C1 segment of cervical spinal cord (tissue), 14 donors: ENCODE measurements around the gene TTC9B.

ENCODE experiments used
- DNase-seq, 14 donors: peaks; one replicate each; lab custom pipeline; 2025; lab: John Stamatoyannopoulos, UW

The TTC9B gene

GRCh38 chr19:40214936-40215335 is 3.2 kb downstream of the TTC9B start:
- no peak for DNase-seq

GRCh38 chr19:40213882-40214570 is 4.2 kb downstream of the TTC9B start:
- no peak for DNase-seq

- no peak for DNase-seq
These were observed 4.8 kb downstream of the TTC9B start for GRCh38 chr19:40213251-40213829.

DNA sequence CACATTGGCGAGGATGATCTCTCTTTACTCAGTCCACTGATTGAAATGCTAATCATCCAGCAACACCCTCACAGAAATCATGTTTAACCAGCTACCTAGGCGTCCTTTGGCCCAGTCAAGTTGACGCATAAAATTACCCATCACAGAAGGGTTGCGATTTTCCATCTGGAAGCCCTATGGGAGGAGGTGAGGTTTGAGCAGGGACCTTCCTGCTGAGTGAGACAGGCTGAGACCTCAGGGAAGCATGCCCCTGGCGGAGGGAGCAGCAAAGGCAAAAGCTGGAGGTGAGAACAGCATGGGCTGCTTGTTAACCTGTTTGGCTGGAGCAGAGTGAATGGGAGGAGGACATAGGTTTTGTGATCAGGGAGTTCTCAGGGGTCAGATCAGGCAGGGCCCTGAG is 7.3 kb downstream of the TTC9B start:
- no peak for DNase-seq

DNA sequence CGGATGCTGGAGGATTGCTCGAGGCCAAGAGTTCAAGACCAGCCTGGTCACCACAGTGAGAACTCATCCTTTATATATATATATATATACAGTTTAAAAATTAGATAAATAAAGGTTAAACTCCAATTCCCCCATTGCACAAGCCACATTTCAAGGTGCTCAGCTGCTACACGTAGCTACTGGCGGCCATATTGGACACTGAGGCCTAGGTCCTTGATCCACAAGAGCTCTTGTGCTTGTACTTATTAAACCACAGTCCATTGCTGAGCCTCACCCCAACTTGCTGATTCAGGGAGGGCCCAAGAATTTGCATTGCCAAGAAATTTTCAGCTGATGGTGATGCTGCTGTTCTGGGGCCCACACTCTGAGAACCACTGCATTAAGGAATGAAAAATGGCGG is 9.6 kb downstream of the TTC9B start:
- DNase-seq, result no peak

GRCh38 chr19:40205760-40206159 is 12.4 kb downstream of the TTC9B start:
- no peak for DNase-seq

- DNase-seq, result no peak
These were observed 13.8 kb downstream of the TTC9B start for GRCh38 chr19:40204381-40204780.

GRCh38 chr19:40200341-40201099 is 17.7 kb downstream of the TTC9B start:
- DNase-seq, result peak in 3 of 14 donors; percentile 12 to 44 (median 20)

DNA sequence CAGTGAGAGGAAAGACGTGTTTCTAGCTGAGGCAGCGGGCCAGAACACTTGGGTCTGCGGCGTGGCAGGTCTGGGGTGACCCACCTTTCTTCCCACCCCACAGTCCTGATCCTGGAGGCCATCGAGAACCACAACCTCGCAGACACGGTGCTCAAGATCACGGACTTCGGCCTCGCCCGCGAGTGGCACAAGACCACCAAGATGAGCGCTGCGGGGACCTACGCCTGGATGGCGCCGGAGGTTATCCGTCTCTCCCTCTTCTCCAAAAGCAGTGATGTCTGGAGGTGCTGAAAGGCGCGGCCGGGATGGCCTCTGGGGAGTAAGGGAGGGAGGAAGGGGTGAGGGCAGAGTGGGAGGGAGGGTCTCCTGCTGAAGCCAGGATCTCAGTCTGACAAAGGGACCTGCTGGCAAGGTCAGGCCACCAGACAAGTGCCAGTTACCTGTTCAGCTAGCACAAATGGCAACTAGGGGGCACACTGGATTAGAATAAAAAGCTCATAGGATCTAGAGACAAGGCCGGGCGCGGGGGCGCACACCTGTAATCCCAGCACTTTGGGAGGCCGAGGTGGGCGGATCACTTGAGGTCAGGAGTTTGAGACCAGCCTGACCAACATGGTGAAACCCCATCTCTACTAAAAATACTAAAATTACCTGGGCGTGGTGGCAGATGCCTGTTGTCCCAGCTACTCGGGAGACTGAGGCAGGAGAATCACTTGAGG is 19.8 kb downstream of the TTC9B start:
- DNase-seq, result no peak

GRCh38 chr19:40193587-40193849 is 24.7 kb downstream of the TTC9B start:
- DNase-seq, result no peak

DNA sequence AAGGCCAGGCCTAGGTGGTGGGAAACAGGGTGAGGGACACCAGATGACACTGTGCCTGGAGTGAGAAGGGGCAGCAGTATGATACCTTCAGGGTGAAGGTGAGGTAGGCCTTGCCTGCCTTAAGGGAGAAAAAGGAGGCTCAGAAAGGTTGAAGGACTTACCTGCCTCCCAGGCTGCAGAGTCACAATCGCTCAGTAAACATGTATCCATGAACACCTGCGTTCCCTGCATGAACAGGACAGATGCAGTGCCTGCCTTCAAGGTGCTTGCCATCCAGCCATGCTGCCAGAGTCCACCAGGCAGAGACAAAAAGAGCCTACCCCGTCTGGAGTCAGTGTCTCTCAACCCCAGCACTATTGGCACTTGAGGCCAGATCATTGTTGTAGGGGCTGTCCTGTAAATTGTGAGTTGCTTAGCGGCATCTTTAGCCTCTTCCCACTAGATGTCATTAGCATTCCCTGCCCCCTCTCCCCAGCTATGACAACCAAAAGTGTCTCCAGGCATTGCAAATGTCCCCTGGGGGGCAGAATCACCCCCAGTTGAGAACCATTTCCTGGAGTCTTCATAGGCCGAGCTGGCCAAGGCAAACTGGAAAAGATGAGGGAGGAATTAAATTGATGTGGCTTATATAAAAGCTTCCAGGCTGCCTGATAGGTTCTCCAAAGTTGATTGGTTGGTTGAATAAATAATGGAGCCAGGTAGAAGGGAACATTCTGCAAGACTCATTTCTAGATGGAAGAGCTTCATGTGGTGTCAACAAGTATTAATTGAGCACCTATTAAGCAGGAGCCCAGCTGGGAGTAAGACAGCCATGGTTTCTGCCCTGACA is 25.2 kb downstream of the TTC9B start:
- DNase-seq, result peak in 1 of 14 donors; percentile 20

DNA sequence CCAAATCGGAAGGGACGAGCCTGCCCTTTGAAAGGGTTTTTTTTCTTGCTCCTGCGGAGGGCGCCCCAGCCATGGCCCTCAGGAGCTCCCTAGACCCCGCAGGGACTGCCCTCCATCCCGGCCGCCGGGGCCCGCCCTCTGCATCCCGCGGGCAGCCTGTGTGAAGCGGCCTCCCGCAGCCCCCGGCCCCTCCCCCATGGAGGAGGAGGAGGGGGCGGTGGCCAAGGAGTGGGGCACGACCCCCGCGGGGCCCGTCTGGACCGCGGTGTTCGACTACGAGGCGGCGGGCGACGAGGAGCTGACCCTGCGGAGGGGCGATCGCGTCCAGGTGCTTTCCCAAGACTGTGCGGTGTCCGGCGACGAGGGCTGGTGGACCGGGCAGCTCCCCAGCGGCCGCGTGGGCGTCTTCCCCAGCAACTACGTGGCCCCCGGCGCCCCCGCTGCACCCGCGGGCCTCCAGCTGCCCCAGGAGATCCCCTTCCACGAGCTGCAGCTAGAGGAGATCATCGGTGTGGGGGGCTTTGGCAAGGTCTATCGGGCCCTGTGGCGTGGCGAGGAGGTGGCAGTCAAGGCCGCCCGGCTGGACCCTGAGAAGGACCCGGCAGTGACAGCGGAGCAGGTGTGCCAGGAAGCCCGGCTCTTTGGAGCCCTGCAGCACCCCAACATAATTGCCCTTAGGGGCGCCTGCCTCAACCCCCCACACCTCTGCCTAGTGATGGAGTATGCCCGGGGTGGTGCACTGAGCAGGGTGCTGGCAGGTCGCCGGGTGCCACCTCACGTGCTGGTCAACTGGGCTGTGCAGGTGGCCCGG is 26.1 kb downstream of the TTC9B start:
- peak in 7 of 14 donors; percentile 5 to 55 (median 37) for DNase-seq

DNA sequence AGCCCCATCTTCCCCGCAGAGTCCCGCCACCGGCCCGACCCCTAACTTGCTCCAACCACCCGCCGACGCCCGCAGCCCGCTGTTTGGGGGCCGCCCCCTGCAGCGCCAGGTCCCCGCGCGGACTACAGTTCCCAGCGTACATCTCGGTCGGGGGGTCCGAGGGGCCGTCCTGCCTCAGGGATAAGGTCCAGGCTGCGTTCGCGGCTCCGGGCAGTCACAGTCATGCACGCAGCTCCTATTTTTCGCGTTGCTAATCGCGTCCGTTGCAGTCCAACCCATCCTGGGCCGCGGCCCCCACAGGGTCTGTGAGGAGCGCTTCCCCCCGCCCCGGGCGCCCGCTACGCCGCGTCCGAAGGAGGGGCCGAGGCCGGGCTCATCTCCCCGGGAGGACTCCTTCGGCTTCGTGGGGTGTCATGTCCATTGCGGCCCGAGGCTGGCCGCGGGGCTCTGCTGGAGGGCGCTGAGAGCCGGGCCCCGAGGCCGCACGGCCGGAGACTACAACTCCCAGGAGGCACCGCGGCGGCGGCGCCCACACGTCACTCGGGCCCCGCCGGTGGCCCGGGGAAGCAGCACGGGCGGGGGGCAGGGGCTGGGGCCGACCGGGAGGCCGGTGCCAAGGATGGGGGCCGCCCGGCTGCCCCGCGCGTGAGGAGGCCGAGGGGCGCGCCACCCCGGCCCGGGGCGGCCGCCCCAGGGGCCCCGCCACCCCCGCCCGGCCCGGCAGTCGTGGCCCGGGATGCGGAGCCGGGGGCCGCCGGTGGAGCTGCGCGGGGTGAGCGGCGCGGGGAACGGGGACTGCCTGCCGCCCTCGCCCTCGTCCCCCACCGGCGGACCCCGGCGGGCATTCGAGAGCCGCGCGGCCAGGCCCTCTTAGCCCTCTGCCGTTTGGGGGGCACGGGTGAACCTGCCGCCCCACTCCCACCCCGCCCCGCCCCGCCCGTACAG is 27.0 kb downstream of the TTC9B start, which contains the start of gene MAP3K10:
Gene MAP3K10 (plus strand): TSS at position 536 of the 945 bp plus-strand sequence. CDS start 606 bp downstream, outside the sequence.
- DNase-seq, result peak; percentile 9 to 85 (median 72)

- no peak for DNase-seq
These were observed 33.9 kb downstream of the TTC9B start for GRCh38 chr19:40184273-40184672.

- DNase-seq, result no peak
These were observed 39.4 kb downstream of the TTC9B start for GRCh38 chr19:40178756-40179155.

GRCh38 chr19:40177286-40178070 is 40.7 kb downstream of the TTC9B start:
- no peak for DNase-seq

- DNase-seq, result no peak
These were observed 42.4 kb downstream of the TTC9B start for GRCh38 chr19:40175820-40176219.

GRCh38 chr19:40174092-40174491 is 44.1 kb downstream of the TTC9B start:
- DNase-seq, result no peak
